HepG2 (cell line): ENCODE data around the gene PRDX3. TPM values are rescaled to one million over a fixed set of nuclear protein-coding genes. Genes with fewer than 3 reads are reported as not detected.
A peak's percentile ranks its signal among the peaks of the same experiment; 100 is the strongest.

Experiments used
- FOSL2 ChIP-seq: sonication (generic); formaldehyde crosslinking; IDR thresholded peaks from 2 replicates; pipeline ENCODE4 v1.4.0; 2020; ENCODE audit warnings: missing genetic modification reagents
- GATAD2A ChIP-seq: IDR thresholded peaks from 2 replicates; pipeline ENCODE4 v1.6.1; 2016
- HMG20A ChIP-seq: IDR thresholded peaks from 2 replicates; pipeline ENCODE4 v1.6.1; 2016; ENCODE audit warnings: borderline replicate concordance
- KAT7 ChIP-seq: IDR thresholded peaks from 2 replicates; pipeline ENCODE4 v1.6.1; 2018; ENCODE audit warnings: borderline replicate concordance, missing compliant biosample characterization
- KLF12 ChIP-seq: sonication (generic); formaldehyde crosslinking; IDR thresholded peaks from 2 replicates; pipeline ENCODE4 v1.4.0; 2020; ENCODE audit warnings: missing genetic modification reagents, borderline replicate concordance
- KMT2A ChIP-seq: sonication (generic); formaldehyde crosslinking; IDR thresholded peaks from 2 replicates; pipeline ENCODE4 v1.4.0; 2020; ENCODE audit warnings: missing genetic modification reagents
- PHF8 ChIP-seq: sonication (generic); formaldehyde crosslinking; IDR thresholded peaks from 2 replicates; pipeline ENCODE4 v1.5.0; 2020; ENCODE audit warnings: missing genetic modification reagents
- SOX13 ChIP-seq, 3 experiments: fragments of 450-650 bp in 1 of 3; sonication (generic) in 1 of 3; formaldehyde crosslinking in 1 of 3; IDR thresholded peaks in 2 of 3; conservative IDR thresholded peaks in 1 of 3; 2 replicates each; pipeline versions ENCODE4 v1.5.0 to v1.6.1; 2016 to 2020; ENCODE audit warnings: antibody characterized with exemption in 1 of 3, mild to moderate bottlenecking in 1 of 3, missing compliant biosample characterization in 1 of 3, missing genetic modification reagents in 1 of 3, moderate library complexity in 1 of 3
- SSRP1 ChIP-seq: IDR thresholded peaks from 2 replicates; pipeline ENCODE4 v1.6.1; 2016; ENCODE audit warnings: control low read depth
- YY1 ChIP-seq: IDR thresholded peaks from 2 replicates; pipeline ENCODE4 v1.6.1; 2011; ENCODE audit warnings: low read length, low read depth, moderate library complexity, mild to moderate bottlenecking; ENCODE audit not compliant: insufficient read depth, insufficient replicate concordance
- ZNF205 ChIP-seq: IDR thresholded peaks from 2 replicates; pipeline ENCODE4 v1.6.1; 2018; ENCODE audit warnings: missing biosample characterization, missing genetic modification reagents
- ZNF501 ChIP-seq: sonication (generic); formaldehyde crosslinking; IDR thresholded peaks from 2 replicates; pipeline ENCODE4 v1.5.1; 2020; ENCODE audit warnings: mild to moderate bottlenecking, moderate library complexity, missing genetic modification reagents
- ZNF605 ChIP-seq: sonication (generic); formaldehyde crosslinking; IDR thresholded peaks from 2 replicates; pipeline ENCODE4 v1.8.0; 2022; ENCODE audit warnings: mild to moderate bottlenecking, missing genetic modification reagents
- ZNF724P ChIP-seq: sonication (generic); formaldehyde crosslinking; IDR thresholded peaks from 2 replicates; pipeline ENCODE4 v1.8.0; 2022; ENCODE audit warnings: missing genetic modification reagents, borderline replicate concordance
- ZNF737 ChIP-seq: sonication (generic); formaldehyde crosslinking; IDR thresholded peaks from 2 replicates; pipeline ENCODE4 v1.5.0; 2020; ENCODE audit warnings: missing genetic modification reagents, mild to moderate bottlenecking, borderline replicate concordance
- polyA plus RNA-seq, 8 experiments: library from polyadenylated mRNA; depleted of rRNA in 3 of 8; stranded (reverse) in 7 of 8; unstranded in 1 of 8; fragments of >200 nt; fragmentation: Illumina TruSeq in 4 of 8; extraction: Trizol in 4 of 8; gene quantifications; 2 replicates each; pipeline versions ENCODE4 v1.2.1 to v1.2.3, GENCODE V29; 2011 to 2016; ENCODE audit warnings: low read depth in 4 of 8, missing spikeins in 1 of 8, mixed read lengths in 1 of 8; ENCODE audit not compliant: insufficient read depth in 1 of 8
- total RNA-seq, 5 experiments: library from RNA; depleted of rRNA; stranded (reverse); fragments of >200 nt; fragmentation: Illumina TruSeq; extraction: Trizol; gene quantifications; 2 replicates each; pipeline ENCODE4 v1.2.3, GENCODE V29; 2016; ENCODE audit warnings: low read depth in 1 of 5
- TF ChIP-seq, protein P1 (sequence below): sonication (generic); formaldehyde crosslinking; conservative IDR thresholded peaks from 2 replicates; pipeline ENCODE4 v1.4.0; 2020; ENCODE audit warnings: missing genetic modification reagents
- TF ChIP-seq, protein P2 (sequence below): IDR thresholded peaks from 2 replicates; pipeline ENCODE4 v1.4.0; 2020; ENCODE audit warnings: mild to moderate bottlenecking, missing genetic modification reagents
- TF ChIP-seq, protein P3 (sequence below), 2 experiments: sonication (generic) in 1 of 2; formaldehyde crosslinking in 1 of 2; IDR thresholded peaks; 2 replicates each; pipeline versions ENCODE4 v1.4.0 to v1.6.1; 2018 to 2020; ENCODE audit warnings: missing genetic modification reagents in 2 of 2, borderline replicate concordance in 1 of 2, low read depth in 1 of 2, mild to moderate bottlenecking in 1 of 2, missing biosample characterization in 1 of 2
- TF ChIP-seq, protein P4 (sequence below): sonication (generic); formaldehyde crosslinking; IDR thresholded peaks from 2 replicates; pipeline ENCODE4 v1.4.0; 2020; ENCODE audit warnings: missing genetic modification reagents

Gene PRDX3
- total and polyA plus RNA-seq, 2 of the 13 experiments (the other 11 are each of a cell fraction or from before 2014, with no cell fraction given): 407 to 565 TPM

DNA sequence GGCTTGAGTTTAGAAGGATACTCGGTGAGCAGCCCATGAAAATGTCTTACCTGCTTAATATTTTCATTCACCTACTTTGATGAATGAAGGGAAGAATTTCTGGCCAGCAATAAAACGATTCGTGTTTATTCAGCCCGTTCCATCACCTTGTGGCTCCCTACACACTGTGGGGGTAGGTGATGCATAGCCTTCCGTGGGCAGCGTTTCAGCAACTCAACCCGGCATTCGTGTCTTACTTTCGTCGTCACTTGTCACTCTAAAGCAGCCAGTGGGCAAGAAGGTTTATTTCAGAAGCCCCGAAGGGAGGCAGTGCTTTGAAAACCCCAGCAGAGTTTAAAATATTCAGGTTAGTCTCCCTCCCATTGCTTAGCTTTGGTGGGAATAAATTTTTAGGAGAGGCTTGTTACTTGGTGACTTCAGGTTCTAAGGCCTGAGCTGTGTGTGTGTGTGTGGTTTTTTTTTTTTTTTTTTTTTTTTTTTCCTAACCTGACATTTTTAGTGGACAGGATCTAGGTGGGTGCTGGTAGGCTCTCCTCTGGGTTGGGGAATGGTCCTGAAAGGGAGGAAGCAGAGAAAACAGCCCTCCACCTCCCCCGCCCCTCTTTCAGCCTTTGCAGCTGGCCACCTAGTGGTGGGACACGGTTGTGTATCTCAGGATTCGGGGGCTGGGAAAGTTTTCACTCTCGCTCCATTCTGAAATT lies 30.6 kb upstream of the PRDX3 start (continued):
- TF ChIP-seq HMG20A (0 out of 2 replicates have a peak, but pooled peaks have one; percentile 8), ZNF605 (CRISPR knock-in tag) (no peak), GATAD2A (CRISPR knock-in tag) (peak; percentile 51), KMT2A (CRISPR knock-in tag) (peak; percentile 69; the same call in 1 of the 2 replicates), SOX13 (IDR thresholded peaks at IDR 0.05) (no peak), SOX13 (CRISPR knock-in tag; conservative IDR thresholded peaks at IDR 0.05 in 1 of 2, IDR thresholded peaks at IDR 0.05 in 1 of 2) (no peak), ZNF737 (CRISPR knock-in tag) (no peak), KLF12 (0 out of 2 replicates have a peak, but pooled peaks have one; percentile 26), KAT7 (0 out of 2 replicates have a peak, but pooled peaks have one; percentile 38), FOSL2 (CRISPR knock-in tag) (0 out of 2 replicates have a peak, but pooled peaks have one; percentile 27), ZNF205 (CRISPR knock-in tag) (0 out of 2 replicates have a peak, but pooled peaks have one; percentile 20), PHF8 (0 out of 2 replicates have a peak, but pooled peaks have one; percentile 30), ZNF724P (CRISPR knock-in tag) (0 out of 2 replicates have a peak, but pooled peaks have one; percentile 55), SSRP1 (CRISPR knock-in tag) (no peak), YY1 (no peak), ZNF501 (CRISPR knock-in tag) (peak; percentile 36; the same call in 1 of the 2 replicates)
- TF ChIP-seq, protein P1, sequence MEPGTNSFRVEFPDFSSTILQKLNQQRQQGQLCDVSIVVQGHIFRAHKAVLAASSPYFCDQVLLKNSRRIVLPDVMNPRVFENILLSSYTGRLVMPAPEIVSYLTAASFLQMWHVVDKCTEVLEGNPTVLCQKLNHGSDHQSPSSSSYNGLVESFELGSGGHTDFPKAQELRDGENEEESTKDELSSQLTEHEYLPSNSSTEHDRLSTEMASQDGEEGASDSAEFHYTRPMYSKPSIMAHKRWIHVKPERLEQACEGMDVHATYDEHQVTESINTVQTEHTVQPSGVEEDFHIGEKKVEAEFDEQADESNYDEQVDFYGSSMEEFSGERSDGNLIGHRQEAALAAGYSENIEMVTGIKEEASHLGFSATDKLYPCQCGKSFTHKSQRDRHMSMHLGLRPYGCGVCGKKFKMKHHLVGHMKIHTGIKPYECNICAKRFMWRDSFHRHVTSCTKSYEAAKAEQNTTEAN (CRISPR knock-in tag): 0 out of 2 replicates have a peak, but pooled peaks have one; percentile 22
- TF ChIP-seq, protein P2, sequence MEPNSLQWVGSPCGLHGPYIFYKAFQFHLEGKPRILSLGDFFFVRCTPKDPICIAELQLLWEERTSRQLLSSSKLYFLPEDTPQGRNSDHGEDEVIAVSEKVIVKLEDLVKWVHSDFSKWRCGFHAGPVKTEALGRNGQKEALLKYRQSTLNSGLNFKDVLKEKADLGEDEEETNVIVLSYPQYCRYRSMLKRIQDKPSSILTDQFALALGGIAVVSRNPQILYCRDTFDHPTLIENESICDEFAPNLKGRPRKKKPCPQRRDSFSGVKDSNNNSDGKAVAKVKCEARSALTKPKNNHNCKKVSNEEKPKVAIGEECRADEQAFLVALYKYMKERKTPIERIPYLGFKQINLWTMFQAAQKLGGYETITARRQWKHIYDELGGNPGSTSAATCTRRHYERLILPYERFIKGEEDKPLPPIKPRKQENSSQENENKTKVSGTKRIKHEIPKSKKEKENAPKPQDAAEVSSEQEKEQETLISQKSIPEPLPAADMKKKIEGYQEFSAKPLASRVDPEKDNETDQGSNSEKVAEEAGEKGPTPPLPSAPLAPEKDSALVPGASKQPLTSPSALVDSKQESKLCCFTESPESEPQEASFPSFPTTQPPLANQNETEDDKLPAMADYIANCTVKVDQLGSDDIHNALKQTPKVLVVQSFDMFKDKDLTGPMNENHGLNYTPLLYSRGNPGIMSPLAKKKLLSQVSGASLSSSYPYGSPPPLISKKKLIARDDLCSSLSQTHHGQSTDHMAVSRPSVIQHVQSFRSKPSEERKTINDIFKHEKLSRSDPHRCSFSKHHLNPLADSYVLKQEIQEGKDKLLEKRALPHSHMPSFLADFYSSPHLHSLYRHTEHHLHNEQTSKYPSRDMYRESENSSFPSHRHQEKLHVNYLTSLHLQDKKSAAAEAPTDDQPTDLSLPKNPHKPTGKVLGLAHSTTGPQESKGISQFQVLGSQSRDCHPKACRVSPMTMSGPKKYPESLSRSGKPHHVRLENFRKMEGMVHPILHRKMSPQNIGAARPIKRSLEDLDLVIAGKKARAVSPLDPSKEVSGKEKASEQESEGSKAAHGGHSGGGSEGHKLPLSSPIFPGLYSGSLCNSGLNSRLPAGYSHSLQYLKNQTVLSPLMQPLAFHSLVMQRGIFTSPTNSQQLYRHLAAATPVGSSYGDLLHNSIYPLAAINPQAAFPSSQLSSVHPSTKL (CRISPR knock-in tag): 0 out of 2 replicates have a peak, but pooled peaks have one; percentile 14
- TF ChIP-seq, protein P3, sequence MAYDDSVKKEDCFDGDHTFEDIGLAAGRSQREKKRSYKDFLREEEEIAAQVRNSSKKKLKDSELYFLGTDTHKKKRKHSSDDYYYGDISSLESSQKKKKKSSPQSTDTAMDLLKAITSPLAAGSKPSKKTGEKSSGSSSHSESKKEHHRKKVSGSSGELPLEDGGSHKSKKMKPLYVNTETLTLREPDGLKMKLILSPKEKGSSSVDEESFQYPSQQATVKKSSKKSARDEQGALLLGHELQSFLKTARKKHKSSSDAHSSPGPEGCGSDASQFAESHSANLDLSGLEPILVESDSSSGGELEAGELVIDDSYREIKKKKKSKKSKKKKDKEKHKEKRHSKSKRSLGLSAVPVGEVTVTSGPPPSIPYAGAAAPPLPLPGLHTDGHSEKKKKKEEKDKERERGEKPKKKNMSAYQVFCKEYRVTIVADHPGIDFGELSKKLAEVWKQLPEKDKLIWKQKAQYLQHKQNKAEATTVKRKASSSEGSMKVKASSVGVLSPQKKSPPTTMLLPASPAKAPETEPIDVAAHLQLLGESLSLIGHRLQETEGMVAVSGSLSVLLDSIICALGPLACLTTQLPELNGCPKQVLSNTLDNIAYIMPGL (CRISPR knock-in tag; IDR thresholded peaks at IDR 0.05; ENCODE audit: borderline replicate concordance in 1 of 2, low read depth in 1 of 2): peak; percentile 74 to 78
- TF ChIP-seq, protein P4, sequence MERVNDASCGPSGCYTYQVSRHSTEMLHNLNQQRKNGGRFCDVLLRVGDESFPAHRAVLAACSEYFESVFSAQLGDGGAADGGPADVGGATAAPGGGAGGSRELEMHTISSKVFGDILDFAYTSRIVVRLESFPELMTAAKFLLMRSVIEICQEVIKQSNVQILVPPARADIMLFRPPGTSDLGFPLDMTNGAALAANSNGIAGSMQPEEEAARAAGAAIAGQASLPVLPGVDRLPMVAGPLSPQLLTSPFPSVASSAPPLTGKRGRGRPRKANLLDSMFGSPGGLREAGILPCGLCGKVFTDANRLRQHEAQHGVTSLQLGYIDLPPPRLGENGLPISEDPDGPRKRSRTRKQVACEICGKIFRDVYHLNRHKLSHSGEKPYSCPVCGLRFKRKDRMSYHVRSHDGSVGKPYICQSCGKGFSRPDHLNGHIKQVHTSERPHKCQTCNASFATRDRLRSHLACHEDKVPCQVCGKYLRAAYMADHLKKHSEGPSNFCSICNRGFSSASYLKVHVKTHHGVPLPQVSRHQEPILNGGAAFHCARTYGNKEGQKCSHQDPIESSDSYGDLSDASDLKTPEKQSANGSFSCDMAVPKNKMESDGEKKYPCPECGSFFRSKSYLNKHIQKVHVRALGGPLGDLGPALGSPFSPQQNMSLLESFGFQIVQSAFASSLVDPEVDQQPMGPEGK (CRISPR knock-in tag): peak; percentile 83
